Hindlimb muscle (tissue), 1 donor: ENCODE data around the gene OR2T27. TPM values are rescaled to one million over a fixed set of nuclear protein-coding genes. Genes with fewer than 3 reads are reported as not detected.
"Not testable (repeated sequence)": the region's sequence is repeated elsewhere in the genome, so short reads cannot be mapped to it uniquely, and the experiment has no call there.

Experiments used
- DNase-seq: peaks from one replicate; pipeline ENCODE4 v3.0.0-alpha.2; 2013
- polyA plus RNA-seq: library from polyadenylated mRNA; unstranded; fragments of 120-200 nt; gene quantifications from one replicate; pipeline ENCODE4 v1.2.1, GENCODE V29; 2013; ENCODE audit not compliant: insufficient read length

Gene OR2T27, protein sequence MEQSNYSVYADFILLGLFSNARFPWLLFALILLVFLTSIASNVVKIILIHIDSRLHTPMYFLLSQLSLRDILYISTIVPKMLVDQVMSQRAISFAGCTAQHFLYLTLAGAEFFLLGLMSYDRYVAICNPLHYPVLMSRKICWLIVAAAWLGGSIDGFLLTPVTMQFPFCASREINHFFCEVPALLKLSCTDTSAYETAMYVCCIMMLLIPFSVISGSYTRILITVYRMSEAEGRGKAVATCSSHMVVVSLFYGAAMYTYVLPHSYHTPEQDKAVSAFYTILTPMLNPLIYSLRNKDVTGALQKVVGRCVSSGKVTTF
- polyA plus RNA-seq, result not detected

DNA sequence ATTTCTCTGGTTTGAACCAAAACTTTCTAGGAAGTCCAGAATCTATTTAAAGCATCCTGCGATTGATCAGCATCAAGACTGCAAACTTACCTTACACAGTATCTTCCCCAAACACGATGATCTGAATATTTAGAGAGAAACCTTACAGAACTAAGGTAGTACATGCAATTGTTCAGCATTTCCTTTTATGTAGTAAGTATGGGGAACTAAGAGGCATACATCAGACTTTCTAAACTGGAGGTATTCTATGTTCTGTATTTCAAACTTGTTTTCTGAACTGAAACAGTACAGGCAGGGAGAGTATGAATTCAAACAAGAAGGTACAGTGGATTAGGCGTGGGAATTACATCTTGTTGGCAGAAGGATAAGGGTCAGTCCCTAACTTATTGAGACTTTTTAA lies at the start of gene OR2T27:
OR2T27 (minus strand) TSS at position 175 of the 400 bp plus-strand sequence. CDS start 4,644 bp downstream, outside the sequence.
- DNase-seq, result not testable (repeated sequence)

DNA sequence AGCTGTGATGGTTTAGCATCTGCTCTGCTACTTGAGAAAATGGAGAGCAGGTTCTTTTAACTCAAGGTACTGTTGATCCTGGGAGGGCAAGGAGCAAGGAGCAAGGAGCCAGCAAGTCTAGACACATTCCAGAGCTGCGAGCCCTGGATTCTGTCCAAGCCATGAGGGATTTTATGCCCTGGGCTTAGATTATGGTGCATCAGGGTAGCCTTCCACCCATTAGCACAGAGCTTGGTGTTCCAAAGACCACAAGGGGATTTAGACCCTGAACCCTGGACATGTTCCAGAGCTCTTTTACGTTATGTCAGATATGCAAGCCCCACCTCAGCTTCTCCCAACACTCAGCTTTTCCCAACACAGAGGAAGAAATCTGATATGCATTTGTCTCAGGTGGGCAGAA lies 49.3 kb upstream of the OR2T27 start:
- DNase-seq, result no peak

DNA sequence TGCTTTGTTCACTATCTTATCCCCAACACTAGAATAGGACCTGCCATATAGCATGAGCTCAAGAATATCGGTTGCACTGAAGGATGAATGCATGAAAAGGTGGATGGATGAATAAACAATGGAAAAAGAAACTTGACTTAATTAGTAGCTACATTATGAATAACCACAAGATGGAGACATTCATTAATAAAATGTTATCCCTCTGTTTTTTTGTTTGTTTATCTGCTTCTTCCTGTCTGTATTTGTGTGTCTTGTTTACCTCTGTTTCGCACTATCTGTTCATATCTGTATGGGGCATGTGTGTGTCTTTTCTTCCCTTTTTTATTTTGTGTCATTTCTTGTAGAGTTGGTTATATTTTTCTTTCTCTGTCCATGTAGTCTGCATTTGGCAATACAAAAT lies 48.3 kb upstream of the OR2T27 start:
- DNase-seq, result no peak

DNA sequence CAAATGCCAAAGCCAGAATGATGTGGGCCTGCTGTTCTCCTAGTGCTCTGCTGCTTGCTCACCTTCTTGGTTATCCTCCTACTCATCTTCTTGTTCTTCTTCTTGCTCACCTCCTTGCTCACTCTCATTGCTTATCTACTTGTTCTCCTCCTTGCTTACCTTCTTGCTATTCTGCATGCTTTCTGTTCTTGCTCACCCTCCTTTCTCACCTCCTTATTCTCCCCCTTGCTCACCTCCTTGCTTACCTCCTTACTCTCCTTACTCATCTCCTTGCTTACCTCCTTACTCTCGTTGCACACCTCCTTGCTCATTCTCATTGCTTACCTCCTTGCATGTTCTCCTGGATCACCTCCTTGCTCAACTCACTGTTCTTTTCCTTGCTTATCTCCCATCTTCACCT lies 47.4 kb upstream of the OR2T27 start, which contains the start of gene OR14I1:
OR14I1 (minus strand) TSS at position 53 of the 400 bp plus-strand sequence.
- no peak for DNase-seq

DNA sequence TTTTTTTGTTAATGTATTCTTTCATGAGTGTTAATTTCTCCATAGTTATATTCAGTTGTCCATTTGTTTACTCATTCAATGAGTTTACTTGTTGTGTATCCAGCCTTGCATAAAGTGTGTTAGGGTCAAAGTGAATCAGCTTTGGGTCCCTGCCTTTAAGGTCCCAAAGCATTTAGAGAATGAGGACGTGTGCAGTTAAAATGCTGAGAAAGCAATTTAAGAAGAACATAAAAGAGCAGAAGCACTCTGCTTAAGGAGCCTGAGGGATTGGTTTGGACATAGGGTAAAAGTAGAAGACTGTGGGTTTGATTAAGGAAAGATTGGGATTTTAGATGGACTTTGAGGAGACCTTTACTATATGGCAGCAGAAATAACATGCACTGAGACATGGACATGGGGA lies 43.8 kb upstream of the OR2T27 start:
- no peak for DNase-seq

DNA sequence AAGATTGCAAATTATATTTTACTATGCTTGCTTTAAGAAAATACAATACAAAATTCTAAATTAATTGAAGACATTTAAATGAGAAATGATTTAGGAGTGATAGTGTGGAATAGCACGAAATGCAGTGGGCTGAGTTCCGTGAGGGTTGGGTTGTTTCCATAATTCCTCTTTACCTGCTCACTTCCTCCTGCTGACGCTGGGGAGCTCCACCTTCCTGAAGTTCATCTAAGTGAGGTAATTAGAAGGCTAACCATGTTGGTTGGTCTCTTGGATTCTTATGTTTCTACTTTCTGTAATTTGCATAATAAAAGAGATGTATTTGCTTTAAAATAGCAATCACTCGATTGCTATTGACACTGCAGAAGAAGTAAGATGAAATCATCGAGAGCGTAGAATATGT lies 42.6 kb upstream of the OR2T27 start:
- DNase-seq, result no peak

DNA sequence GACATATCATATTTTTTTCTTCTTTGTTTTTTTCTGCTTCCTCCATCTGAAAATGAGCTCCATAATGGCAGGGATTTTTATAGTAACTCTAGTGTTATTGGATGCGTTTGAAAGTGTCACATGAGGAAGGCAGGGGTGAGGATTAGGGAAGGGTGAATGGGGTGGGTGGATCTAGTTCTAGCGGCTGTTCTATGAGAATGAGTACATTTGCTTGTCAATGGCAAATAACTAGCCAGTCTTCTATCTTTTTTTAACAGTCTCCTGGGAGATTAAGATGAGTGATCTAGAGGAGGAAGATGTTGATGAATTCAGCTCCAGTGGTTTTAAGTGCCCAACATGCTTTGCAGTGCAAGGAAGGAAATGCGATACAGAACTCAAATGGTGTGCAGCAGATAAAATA lies 41.4 kb upstream of the OR2T27 start:
- DNase-seq, result no peak

DNA sequence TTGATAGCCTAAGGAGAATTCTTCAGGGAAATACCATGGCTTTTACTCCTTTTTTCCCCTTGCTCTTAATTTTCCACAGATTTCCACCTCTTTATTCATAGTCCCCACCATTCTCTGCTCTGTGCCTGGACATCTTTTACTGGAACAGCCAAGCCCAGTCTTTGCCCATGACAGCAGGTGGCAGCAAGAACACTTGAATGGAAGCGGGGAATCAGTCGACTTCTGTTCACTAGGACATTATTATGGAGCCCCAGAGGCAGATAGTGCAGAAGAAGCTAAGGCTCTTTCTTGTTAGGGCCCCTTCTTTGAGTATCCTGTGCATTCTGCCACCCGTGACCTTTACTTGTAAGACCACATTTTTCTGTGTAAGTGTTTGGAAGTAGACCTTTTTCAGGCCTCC lies 40.9 kb upstream of the OR2T27 start:
- no peak for DNase-seq

DNA sequence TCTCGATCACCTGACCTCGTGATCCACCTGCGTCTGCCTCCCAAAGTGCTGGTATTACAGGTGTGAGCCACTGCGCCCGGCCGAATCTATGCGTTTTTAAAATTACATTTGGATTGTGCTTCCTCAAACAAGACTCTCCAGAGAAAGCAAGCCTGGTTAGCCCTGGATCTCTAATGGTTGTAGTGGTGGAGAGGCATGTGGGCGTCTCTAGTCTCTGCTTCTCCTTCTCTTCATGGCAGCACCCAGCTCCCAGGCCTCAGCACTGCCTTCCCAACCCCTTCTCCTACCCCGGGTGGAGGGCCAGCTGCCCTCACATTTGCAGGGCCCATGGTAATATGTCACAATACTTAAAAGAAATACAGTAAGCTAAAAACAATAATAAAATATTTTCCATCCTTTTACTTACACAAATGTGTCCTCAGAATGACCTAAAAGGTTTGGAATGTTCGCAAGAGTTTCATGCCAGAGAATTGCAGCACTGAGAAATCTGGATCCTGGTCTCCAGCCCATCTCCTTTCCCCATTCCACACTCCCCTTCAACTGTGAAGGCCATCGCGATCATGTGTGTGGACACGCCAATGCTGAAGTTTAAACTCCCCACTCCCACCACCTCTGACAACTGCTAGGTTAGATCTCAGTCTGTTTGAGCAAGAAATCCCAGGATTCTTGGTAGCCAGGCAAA lies 40.3 kb upstream of the OR2T27 start:
- no peak for DNase-seq

DNA sequence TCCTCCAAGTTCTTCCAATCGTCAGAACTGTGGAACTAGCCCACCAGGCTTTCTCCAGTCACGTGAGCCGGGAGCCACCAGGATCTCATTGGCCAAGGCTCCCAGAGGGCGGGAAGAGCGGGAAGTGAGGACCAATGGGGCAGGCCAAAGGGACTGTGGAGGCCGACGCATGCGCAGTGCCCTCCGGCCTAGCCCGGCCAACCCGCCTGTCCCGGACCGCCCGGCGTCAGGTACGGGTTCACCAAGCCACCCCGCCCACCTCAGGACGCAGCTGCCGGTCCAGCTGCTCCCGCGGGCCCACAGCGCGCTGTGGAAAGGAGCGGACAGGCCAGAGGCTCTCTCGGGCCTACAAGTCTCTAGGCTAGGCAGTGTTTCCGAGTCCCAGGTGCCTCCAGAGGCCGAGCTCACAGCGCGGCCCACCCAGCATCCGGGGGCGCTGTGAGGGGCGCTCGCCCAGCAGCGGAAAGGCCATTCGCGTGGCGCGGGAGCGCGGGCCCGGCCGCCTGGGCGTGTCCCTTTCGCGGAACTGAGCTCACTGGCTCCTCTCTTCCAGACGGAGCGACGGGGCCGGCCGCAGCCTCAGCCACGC lies 36.3 kb upstream of the OR2T27 start:
- DNase-seq, result no peak

DNA sequence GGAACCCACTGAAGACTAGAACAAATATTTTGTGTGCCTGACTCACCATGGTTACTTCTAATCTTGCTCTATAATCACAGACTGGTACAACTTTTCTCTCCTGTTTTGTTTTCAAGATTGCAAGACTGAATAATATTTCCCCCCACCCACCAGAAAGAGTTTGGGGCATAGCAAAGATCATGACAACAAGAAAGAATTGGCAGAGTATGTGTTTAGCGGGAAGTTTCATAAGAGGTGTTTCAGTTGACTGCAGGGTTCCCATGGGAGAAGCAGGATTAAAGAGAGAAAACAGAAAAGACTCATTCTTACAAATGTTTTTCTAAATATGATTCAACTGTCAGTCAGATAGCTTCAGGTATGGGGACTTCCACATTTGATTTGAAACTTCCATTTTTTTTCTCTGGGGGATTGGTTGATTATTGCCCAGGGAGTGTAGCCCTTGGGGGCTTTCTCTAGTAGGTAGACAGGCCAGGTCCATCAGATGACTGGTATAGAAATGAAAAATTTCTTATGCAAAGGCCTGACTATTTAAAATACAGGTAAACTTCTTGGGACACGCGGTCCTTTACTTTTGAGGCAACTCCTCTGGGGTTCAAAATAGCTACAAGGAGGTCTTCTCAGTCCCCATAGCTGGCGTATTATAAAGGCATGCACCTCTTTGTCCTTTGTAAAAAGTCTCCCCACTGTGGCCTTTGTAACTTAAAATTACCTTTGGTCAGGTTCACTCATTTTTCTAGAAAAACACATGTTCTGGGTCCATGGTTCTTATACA lies 33.4 kb upstream of the OR2T27 start:
- no peak for DNase-seq

DNA sequence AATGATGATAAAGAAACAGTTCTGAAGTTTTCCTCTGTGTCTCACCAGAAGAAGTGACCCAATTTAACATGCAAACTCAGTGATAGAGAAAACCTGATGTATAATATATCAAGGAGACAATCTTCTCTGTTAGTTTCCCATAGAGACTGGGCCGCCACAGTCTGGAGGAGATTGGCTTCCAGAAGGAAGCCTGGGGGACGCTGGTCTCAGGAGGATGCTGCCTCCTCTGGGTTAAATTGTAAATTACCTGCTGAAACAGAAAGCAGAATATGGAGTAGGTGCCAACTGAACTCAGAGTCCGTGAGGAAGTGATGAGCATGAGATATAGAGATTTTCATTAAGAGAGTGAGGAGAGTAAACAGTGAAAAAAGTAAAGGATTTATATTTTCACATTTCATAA lies 31.5 kb upstream of the OR2T27 start:
- no peak for DNase-seq

DNA sequence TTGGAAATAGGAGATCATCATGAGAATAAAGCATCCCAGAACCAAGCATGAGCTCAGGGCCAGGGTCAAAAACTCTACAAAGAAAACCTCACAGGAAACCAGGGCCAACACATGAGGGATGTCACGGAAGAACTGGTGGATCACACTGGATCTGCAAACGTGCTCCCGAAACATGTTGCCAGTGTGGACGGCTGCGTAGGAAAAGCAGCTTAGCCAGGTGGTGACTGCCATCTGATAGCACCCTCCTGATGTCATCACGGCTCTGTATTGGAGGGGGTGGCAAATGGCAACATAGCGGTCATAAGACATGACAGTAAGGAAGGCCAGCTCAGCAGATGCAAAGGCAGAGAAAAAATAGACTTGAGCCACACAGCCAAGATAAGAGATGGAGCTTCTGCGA lies 26.3 kb upstream of the OR2T27 start:
- no peak for DNase-seq

DNA sequence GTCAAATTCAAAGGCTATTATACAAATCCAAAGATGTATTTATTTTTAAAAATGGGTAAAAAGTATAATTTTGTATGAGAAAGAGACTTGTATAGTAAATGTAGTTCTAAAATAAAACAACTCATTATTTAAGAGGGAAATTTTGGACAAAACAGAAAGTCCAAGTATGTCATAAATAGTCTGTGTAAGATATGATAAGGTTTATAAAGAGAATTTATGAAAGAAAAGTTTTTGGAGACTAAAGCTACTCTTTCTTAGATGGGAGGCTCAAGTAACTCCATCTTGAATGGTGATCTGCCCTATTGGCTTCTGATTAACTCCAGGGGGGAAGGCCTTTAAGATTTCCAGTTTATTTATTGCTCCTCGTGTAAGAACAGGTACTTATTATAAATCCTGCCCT lies 14.7 kb upstream of the OR2T27 start:
- no peak for DNase-seq

DNA sequence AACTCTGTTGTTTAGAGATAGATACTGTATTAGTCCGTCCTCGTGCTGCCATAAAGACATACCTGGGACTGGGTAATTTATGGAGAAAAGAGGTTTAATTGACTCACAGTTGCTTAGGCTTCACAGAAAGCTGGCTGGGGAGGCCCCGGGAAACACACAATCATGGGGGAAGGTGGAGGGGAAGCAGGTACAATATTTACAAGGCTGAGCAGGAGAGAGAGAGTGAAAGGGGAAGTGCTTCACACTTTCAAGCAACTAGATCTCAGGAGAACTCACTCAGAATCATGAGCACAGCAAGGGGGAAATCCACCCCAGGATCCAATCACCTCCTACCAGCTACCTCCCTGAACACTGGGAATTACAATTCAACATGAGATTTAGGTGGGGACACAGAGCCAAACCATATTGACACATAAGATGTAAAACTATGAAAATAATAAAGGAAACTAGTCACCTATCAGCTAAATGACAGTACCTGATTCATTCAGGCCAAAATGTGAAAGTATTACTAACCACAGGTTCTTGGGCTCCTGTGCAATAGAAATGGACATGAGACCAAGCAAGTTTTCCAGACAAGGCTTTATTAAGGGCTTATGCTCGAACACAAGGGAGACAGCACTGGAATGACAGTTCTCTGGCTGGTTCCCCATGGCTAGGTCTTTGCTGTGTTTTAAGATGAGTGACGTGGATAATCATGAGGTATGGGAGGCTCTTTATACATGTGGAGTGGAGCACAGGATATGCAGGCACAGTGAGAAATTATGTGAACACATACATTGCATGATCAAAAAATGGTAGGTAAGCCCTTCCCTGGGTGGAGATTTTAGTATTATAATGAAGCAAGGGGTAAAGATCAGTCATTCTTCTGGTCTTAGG lies 8.4 kb upstream of the OR2T27 start:
- DNase-seq, result not testable (repeated sequence)

DNA sequence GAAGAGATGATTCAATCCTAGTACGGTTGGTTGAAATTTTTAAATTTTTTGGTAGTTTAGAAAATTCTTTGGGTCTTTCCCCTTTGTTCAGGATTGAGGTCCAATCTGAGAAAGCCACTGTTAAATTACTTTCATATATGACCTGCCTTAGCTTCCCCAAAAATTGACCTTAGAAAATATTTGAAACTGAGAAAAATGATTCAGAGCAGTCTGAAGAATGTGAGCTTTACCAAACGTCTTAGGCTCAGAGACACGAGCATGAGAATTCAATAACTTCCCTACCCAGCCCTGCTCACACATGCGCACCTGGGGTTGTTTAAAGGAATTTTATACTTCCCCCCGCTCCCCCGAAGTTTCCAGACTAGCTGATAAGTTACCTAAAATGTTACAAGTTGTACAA lies 1.5 kb upstream of the OR2T27 start:
- DNase-seq, result not testable (repeated sequence)

DNA sequence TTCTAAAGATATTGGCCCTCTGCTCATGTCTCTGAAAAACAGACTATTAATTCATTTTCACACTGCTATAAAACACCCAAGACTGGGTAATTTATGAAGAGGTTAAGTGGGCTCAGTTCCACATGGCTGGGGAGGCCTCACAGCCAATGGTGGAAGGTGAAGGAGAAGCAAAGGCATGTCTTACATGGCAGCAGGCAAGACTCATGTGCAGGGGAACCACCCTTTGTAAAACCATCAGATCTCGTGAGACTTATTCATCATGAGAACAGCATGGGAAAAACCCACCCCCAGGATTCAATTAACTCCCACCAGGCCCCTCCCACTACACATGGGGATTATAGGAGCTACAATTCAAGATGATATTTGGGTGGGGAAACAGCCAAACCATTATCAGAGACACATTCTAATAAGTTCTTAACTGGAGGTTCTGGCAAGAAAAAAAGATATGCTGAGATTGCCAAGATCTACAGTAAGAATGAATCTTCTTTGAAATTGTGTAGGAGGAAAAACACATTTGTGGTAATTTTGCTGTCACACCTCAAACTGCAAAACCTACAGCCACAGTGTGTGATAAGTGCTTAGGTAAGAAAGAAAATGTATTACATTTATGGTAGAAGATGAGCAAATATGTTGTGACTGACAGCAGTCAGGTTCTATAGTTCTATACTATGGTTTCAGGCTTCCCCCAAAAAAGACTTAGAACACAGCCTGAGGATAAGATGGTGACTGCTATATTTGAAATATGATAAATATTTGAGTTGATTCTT lies 6.4 kb downstream of the OR2T27 start:
- not testable (repeated sequence) for DNase-seq

DNA sequence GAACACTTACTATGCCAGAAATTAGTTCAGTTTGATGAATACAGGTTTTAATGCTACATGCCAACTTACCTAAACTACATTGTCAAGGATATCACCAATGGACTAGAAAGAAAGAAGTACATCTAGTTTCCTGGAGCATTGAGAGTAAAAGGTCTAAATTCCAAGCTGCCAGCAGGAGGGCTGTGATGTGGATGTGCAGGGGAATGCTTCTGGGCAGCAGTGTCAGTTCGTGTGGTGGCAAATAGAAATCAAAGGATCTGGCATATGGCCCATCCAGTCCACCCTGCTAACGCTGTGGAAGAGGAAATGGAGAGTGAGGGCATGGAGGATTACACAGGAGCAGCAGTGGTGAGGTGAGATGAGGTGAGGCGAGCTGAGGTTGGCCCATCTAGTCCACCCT lies 10.2 kb downstream of the OR2T27 start, which contains the start of gene OR2T35:
OR2T35 (minus strand) TSS at position 101 of the 400 bp plus-strand sequence. CDS start 6,020 bp downstream, outside the sequence.
- not testable (repeated sequence) for DNase-seq

DNA sequence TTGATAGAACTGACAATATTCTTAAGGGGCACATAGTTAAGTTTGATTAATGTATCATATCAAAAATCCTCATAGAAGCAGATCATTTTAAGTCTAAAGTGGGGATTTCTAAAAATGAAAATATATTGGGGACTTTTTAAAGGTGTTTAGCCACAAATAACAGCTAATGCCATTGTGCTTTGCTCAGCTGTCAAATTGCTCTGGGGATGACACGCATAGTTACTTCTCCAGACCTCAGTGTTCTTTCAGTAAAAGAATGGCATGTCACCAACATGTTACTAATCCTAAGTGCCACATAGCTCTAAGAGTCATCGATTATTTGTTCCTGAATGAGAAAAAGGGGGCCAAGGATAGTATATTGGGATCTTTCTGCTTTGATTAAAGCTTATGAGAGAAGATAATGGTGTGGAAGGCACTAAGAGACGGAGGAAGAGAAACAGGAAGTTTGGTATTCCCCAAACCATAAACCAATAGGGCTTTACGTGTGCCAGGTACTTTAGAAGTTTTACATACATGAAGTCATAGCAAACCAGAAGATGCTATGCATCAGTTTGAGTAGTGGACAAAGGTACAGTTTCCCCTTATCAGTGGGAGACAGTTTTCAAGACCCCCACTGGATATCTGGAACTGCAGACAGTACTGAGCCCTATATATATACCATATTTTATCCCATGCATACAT lies 12.2 kb downstream of the OR2T27 start:
- DNase-seq, result not testable (repeated sequence)

DNA sequence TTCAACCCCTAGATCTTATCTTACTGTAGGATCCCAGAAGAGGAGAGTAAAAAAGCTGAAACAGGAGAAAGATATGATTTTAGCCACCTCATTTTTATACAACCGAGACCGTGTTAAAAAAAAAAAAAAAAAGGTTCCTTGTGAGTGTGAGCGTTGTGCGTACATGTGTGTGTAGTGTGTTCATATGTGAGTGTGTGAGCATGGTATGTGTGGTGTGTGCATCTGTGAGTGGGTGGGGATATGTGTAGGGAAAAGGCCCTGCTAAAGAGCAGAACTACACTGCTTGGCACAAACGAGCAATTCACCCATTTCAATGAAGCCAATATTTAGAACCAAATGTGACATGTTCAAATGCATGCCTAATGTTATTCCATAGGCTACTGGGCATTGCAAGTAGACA lies 13.7 kb downstream of the OR2T27 start:
- DNase-seq, result not testable (repeated sequence)
